ENCODE data around the gene ANKRD11.

Gene ANKRD11

DNA sequence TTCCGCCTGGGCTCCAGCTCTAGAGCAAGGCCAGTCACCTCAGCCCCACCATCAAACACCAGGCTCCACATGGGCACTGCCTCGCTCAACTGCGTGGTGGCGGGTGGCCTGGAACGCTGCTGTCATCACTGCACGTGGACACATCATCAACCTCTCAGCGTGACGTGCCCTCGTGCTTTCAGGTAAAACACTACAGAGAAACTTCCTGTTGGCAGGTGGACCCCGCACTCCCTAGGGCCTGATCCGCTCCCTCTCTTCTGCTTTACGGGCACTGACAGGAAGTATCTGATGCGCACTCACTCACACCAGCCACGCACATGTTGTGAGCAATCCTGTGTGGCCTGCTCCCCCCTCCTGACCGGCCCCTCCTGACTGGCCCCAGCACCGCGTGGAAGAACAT lies 87.4 kb downstream of the ANKRD11 start:
- peaks cover 91% of the 10 kb centered on the region for H3K79me2 ChIP-seq (ENCODE audit: low read length)
- peaks cover 14% of the 10 kb centered on the region for H4K20me1 ChIP-seq (ENCODE audit: insufficient read depth, low read length)
- H3K9me3 ChIP-seq (replicated peaks; ENCODE audit: insufficient read depth, low read length), result no peaks in the 10 kb centered on the region
- no peak overlapping the region for H3K27ac ChIP-seq (ENCODE audit: low read length)
- TF ChIP-seq, protein P1, sequence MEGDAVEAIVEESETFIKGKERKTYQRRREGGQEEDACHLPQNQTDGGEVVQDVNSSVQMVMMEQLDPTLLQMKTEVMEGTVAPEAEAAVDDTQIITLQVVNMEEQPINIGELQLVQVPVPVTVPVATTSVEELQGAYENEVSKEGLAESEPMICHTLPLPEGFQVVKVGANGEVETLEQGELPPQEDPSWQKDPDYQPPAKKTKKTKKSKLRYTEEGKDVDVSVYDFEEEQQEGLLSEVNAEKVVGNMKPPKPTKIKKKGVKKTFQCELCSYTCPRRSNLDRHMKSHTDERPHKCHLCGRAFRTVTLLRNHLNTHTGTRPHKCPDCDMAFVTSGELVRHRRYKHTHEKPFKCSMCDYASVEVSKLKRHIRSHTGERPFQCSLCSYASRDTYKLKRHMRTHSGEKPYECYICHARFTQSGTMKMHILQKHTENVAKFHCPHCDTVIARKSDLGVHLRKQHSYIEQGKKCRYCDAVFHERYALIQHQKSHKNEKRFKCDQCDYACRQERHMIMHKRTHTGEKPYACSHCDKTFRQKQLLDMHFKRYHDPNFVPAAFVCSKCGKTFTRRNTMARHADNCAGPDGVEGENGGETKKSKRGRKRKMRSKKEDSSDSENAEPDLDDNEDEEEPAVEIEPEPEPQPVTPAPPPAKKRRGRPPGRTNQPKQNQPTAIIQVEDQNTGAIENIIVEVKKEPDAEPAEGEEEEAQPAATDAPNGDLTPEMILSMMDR (IDR thresholded peaks at IDR 0.05; ENCODE audit: low read length), result no peak
- no peak for TF ChIP-seq EZH2 (optimal IDR thresholded peaks at IDR 0.05; ENCODE audit: low read depth, low read length)
- no peak for TF ChIP-seq EZH2phosphoT487 (IDR thresholded peaks at IDR 0.05; ENCODE audit: low read length)
- no peaks in the 10 kb centered on the region for H3K9me2 ChIP-seq (replicated peaks; ENCODE audit: insufficient read depth, low read length)
- H3K27me3 ChIP-seq (replicated peaks; ENCODE audit: insufficient read depth, low read length), result no peaks in the 10 kb centered on the region
- no peak overlapping the region for H2AFZ ChIP-seq (ENCODE audit: low read length)
- no peaks in the 10 kb centered on the region for H3K4me1 ChIP-seq (ENCODE audit: low read length)
- no peaks in the 10 kb centered on the region for H3K36me3 ChIP-seq (replicated peaks; ENCODE audit: insufficient read depth, low read length)
- no peaks in the 10 kb centered on the region for H3F3A ChIP-seq (ENCODE audit: insufficient read depth, low read length)
- no peak overlapping the region for H3K4me2 ChIP-seq (ENCODE audit: low read depth, low read length)
- no peak overlapping the region for H3K9ac ChIP-seq (ENCODE audit: low read length)
- H3K4me3 ChIP-seq (ENCODE audit: low read length), result no peak overlapping the region
- DNase-seq, result no peak

DNA sequence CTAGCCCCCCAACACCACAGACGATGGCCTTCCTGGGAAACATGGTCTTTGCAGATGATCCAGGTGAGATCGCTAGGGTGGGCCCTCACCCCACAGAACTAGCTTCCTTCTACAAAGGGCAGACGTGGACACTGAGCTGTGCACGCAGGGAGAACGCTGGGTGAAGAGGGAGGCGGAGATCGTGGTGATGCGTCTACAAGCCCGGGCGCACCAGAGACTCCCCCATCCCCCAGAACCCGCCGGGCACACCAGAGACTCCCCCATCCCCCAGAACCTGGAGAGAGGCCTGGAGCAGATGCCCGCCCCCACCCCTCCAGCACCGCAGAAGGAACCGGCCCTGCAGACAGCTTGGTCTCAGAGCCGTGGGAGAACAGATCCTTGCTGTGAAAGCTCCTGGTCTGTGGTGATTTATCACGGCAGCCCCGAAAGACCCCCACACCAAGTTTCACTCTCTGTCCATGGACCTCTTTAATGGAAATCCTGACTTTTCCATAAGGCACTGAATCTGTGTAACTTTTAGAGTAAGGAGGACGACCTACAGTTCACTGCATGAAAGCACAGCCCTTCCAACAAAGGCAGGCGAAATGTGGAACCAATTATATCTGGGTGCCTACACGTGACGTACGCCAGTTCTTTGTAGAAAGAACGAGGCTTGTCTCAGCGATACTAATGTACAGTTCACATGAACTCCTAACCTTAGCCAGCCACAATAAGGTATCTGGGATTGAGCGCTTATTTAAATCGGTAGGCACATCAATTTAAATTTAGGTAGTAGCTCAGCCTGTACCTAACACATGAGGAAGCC lies 88.5 kb downstream of the ANKRD11 start:
- H3K4me3 ChIP-seq (ENCODE audit: low read length), result no peak overlapping the region
- peaks cover 91% of the 10 kb centered on the region for H3K79me2 ChIP-seq (ENCODE audit: low read length)
- H3F3A ChIP-seq (ENCODE audit: insufficient read depth, low read length), result no peaks in the 10 kb centered on the region
- H3K36me3 ChIP-seq (replicated peaks; ENCODE audit: insufficient read depth, low read length), result no peaks in the 10 kb centered on the region
- H3K9me2 ChIP-seq (replicated peaks; ENCODE audit: insufficient read depth, low read length), result no peaks in the 10 kb centered on the region
- no peak overlapping the region for H3K4me2 ChIP-seq (ENCODE audit: low read depth, low read length)
- no peak for DNase-seq
- H3K27me3 ChIP-seq (replicated peaks; ENCODE audit: insufficient read depth, low read length), result no peaks in the 10 kb centered on the region
- H2AFZ ChIP-seq (ENCODE audit: low read length), result no peak overlapping the region
- H4K20me1 ChIP-seq (ENCODE audit: insufficient read depth, low read length), result peaks cover 9% of the 10 kb centered on the region
- H3K27ac ChIP-seq (ENCODE audit: low read length), result no peak overlapping the region
- TF ChIP-seq, protein P1 (IDR thresholded peaks at IDR 0.05; ENCODE audit: low read length), result no peak
- no peak for TF ChIP-seq EZH2phosphoT487 (IDR thresholded peaks at IDR 0.05; ENCODE audit: low read length)
- no peaks in the 10 kb centered on the region for H3K9me3 ChIP-seq (replicated peaks; ENCODE audit: insufficient read depth, low read length)
- no peak overlapping the region for H3K9ac ChIP-seq (ENCODE audit: low read length)
- no peaks in the 10 kb centered on the region for H3K4me1 ChIP-seq (ENCODE audit: low read length)

DNA sequence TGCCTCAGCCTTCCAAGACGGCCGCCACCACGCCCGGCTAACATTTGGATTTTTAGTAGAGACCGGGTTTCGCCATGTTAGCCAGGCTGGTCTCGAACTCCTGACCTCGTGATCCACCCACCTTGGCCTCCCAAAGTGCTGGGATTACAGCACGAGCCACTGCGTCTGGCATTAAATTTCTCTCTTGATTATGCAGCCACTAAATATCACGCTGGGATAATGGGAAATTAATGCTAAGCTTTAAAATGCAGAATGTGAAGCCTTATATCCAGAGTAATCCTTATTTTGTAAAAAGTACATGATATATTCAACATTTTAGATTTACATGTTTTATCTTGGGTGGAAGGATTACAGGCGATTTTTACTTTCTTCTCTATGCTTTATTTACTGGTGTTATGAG lies 89.2 kb downstream of the ANKRD11 start:
- H3K27me3 ChIP-seq (replicated peaks; ENCODE audit: insufficient read depth, low read length), result no peaks in the 10 kb centered on the region
- H3K9ac ChIP-seq (ENCODE audit: low read length), result no peak overlapping the region
- no peak for DNase-seq
- H3K36me3 ChIP-seq (replicated peaks; ENCODE audit: insufficient read depth, low read length), result no peaks in the 10 kb centered on the region
- H3K9me2 ChIP-seq (replicated peaks; ENCODE audit: insufficient read depth, low read length), result no peaks in the 10 kb centered on the region
- H3F3A ChIP-seq (ENCODE audit: insufficient read depth, low read length), result no peaks in the 10 kb centered on the region
- H4K20me1 ChIP-seq (ENCODE audit: insufficient read depth, low read length), result peaks cover 9% of the 10 kb centered on the region
- TF ChIP-seq EZH2 (optimal IDR thresholded peaks at IDR 0.05; ENCODE audit: low read depth, low read length) (no peak), EZH2phosphoT487 (IDR thresholded peaks at IDR 0.05; ENCODE audit: low read length) (no peak)
- TF ChIP-seq, protein P1 (IDR thresholded peaks at IDR 0.05; ENCODE audit: low read length), result no peak
- no peak overlapping the region for H3K4me3 ChIP-seq (ENCODE audit: low read length)
- H3K4me1 ChIP-seq (ENCODE audit: low read length), result no peaks in the 10 kb centered on the region
- H3K79me2 ChIP-seq (ENCODE audit: low read length), result peaks cover 91% of the 10 kb centered on the region
- H3K9me3 ChIP-seq (replicated peaks; ENCODE audit: insufficient read depth, low read length), result no peaks in the 10 kb centered on the region
- no peak overlapping the region for H2AFZ ChIP-seq (ENCODE audit: low read length)
- H3K4me2 ChIP-seq (ENCODE audit: low read depth, low read length), result no peak overlapping the region
- H3K27ac ChIP-seq (ENCODE audit: low read length), result no peak overlapping the region

Data from MM.1S (cell line).